Vagina (tissue), 2 donors: ENCODE measurements around the gene STK32B.

Source experiments
- POLR2A ChIP-seq, 2 donors: fragments of 450-650 bp; IDR thresholded peaks; one replicate each; pipeline ENCODE4 v1.6.1; 2017; ENCODE audit warnings: antibody characterized with exemption in 2 of 2, mild to moderate bottlenecking in 2 of 2, moderate library complexity in 2 of 2
- POLR2AphosphoS5 ChIP-seq, 2 donors: sonication (generic); formaldehyde crosslinking; IDR thresholded peaks; one replicate each; pipeline ENCODE4 v1.9.0; 2017; ENCODE audit warnings: antibody characterized with exemption in 2 of 2, mild to moderate bottlenecking in 2 of 2, low read depth in 1 of 2; ENCODE audit not compliant: insufficient read depth in 1 of 2
- TF ChIP-seq, protein P1 (sequence below), 3 experiments: fragments of 450-650 bp in 2 of 3; fragments of 200-600 bp in 1 of 3; sonication (generic) in 1 of 3; IDR thresholded peaks; one replicate each; pipeline ENCODE4 v1.5.1; 2017 to 2019; ENCODE audit warnings: antibody characterized with exemption in 3 of 3, mild to moderate bottlenecking in 2 of 3, moderate library complexity in 2 of 3

DNA sequence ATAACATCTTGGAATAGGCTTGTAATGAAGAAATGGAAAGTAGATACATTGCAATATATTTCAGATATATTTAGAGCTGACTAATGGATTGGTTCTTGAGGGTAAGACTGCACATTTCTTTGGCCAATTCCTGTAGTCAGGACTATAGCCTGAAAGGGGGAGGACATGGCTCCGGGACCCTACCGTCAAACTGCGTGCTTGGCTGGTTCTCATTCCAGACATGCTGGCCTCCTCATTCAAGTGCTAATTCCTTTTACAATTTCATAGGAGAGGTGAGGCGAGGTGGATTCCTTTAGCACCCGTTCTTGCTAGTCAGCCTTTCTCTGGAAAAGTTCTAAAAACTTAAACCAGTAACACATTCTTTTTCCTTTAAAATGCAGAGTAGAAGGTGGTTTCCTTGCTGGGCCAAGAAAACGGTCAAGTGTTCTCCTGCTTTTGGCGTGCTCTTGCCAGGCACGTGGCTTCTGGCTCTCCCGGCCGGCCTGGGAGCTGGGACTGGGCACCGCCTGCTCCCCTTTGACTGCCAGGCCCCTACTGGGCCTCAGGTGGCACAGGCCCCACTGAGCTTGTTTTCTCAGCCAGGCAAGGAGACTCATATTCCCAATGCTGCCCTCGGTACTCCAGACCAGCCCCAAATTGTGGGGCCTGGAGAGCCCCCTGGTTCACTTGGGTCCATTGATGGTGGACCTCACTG is 167.2 kb downstream of the STK32B start:
- no peak for TF ChIP-seq POLR2A (IDR thresholded peaks at IDR 0.05)
- TF ChIP-seq, protein P1, sequence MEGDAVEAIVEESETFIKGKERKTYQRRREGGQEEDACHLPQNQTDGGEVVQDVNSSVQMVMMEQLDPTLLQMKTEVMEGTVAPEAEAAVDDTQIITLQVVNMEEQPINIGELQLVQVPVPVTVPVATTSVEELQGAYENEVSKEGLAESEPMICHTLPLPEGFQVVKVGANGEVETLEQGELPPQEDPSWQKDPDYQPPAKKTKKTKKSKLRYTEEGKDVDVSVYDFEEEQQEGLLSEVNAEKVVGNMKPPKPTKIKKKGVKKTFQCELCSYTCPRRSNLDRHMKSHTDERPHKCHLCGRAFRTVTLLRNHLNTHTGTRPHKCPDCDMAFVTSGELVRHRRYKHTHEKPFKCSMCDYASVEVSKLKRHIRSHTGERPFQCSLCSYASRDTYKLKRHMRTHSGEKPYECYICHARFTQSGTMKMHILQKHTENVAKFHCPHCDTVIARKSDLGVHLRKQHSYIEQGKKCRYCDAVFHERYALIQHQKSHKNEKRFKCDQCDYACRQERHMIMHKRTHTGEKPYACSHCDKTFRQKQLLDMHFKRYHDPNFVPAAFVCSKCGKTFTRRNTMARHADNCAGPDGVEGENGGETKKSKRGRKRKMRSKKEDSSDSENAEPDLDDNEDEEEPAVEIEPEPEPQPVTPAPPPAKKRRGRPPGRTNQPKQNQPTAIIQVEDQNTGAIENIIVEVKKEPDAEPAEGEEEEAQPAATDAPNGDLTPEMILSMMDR (IDR thresholded peaks at IDR 0.05), result no peak
- TF ChIP-seq POLR2AphosphoS5 (IDR thresholded peaks at IDR 0.05; ENCODE audit: insufficient read depth in 1 of 2, low read depth in 1 of 2), result no peak
